ENCODE data around the gene SETD4. TPM values are rescaled to one million over a fixed set of nuclear protein-coding genes. Genes with fewer than 3 reads are reported as not detected.

The SETD4 gene
- total RNA-seq, 4 donors from 2014 or later: 16.8 to 23.2 (median 21.2) TPM

GRCh38 chr21:36052860-36053714, 7.2 kb downstream of the SETD4 start:
- TF ChIP-seq CTCF (IDR thresholded peaks at IDR 0.05; ENCODE audit: low read depth): no peak

GRCh38 chr21:36048357-36048756, 12.0 kb downstream of the SETD4 start:
- no peak for TF ChIP-seq CTCF (IDR thresholded peaks at IDR 0.05; ENCODE audit: low read depth)

- TF ChIP-seq CTCF (IDR thresholded peaks at IDR 0.05; ENCODE audit: low read depth): no peak
These were observed 13.2 kb downstream of the SETD4 start for GRCh38 chr21:36047139-36047538.

GRCh38 chr21:36045993-36046392, 14.3 kb downstream of the SETD4 start:
- no peak for TF ChIP-seq CTCF (IDR thresholded peaks at IDR 0.05; ENCODE audit: low read depth)

- TF ChIP-seq CTCF (IDR thresholded peaks at IDR 0.05; ENCODE audit: low read depth): no peak
These were observed 16.3 kb downstream of the SETD4 start for GRCh38 chr21:36044056-36044455.

GRCh38 chr21:36041910-36042309, 18.4 kb downstream of the SETD4 start:
- no peak for TF ChIP-seq CTCF (IDR thresholded peaks at IDR 0.05; ENCODE audit: low read depth)

GRCh38 chr21:36040389-36040788, 19.9 kb downstream of the SETD4 start:
- TF ChIP-seq CTCF (IDR thresholded peaks at IDR 0.05; ENCODE audit: low read depth): no peak

Data from subcutaneous adipose tissue (tissue), 4 donors.